ENCODE data around the gene FKBP8.

Gene FKBP8

DNA sequence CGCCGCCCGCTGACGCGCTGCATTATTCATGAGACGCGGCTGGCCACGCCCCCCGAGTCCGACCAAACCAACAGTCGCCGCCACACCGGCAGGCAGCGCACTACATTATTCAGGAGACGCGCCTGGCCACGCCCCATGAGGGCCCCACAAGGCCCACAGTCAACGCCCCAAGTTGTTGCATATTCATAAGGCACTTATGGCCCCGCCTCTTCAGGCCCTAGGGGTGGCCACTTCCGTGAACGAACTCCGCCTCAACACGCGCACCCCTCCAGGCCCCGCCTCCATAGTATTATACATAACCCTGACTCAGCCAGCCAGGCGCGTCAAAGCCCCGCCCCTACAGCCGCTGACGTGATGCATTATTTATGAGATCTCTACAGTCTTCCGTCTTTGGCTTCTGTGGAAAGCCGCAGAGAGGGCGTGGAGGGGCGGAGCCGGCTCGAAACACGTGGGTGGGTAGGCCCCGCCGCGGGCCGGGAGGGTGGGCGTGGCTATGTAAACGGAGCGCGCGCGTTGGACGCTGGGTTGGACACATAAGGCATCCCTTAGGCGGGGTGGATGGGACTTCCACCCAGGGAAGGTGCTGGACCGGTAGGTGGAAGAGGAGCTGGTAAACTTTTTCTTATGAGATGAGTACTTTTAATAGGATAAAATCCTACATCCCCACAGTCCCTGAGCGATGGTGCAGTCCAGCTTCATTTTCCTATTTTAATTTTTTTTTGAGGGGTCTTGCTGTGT lies 21.1 kb downstream of the FKBP8 start:
- DNase-seq: peak; percentile 73 to 100 (median 100)

DNA sequence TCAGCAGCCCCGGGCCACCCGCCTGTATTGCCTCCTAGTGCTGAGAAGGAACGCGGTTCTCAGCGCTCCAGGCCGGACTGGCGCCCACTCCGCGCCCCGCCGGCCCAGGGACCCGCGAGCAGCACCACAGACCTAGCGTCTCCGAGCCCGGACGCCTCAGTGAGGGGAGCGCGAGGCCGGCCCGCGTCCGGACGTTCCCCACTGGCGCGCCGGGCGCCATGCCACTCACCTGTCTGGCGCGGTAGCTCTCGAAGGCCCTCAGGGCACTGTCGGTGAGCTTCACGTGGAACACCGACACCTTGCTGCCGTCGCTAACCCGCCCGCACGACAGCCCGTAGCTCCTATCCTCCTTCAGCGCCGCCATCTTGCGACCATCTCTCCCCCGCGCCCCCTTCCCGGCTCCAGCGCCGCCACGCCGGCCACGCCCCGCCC lies 21.7 kb downstream of the FKBP8 start, which contains the start of gene ELL:
Gene ELL (minus strand): TSS at position 379 of the 432 bp plus-strand sequence. CDS start 15 bp downstream, at position 364.
- no peak for DNase-seq

DNA sequence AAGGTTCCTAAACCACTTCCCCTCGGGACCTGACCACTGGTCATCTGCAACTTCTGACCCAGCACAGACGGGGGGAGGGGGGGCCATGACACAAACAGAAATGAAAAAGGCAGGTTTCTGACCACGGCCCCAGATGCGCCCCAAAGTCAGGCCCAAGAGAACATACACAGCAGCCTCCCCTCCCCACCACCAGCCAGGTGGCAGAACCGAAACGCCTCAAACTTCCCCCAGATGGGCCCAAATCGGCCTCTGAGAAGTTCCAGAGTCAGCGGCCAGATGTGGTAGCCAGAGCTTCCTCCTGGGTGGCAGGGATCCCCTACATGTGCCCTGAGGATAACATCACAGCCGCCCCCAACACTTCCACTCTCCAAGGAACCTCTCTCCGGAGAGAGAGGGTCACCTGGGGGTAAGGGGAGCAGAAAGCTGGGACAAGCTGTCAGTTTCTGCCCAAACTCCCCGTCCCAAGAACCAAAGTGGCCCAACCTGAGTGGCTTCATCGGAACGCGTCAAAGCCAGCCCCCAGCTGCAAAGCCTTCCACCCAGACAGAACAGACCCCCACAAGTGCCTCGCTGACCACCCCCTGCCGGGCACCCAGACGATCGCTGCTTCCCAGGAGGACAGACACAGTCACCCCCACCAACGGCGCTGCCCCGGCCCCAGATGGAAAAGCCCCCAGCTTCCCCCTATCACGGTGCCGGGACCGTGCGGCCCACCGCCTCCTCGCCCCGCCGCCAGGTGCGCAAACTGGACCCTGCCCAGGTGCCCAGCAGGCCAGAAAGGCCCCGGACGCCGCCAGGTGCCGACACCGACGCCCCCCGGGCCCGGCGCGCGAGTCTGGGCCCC lies 22.3 kb downstream of the FKBP8 start:
- peak in 4 of 56 donors; percentile 8 to 47 (median 20) for DNase-seq

DNA sequence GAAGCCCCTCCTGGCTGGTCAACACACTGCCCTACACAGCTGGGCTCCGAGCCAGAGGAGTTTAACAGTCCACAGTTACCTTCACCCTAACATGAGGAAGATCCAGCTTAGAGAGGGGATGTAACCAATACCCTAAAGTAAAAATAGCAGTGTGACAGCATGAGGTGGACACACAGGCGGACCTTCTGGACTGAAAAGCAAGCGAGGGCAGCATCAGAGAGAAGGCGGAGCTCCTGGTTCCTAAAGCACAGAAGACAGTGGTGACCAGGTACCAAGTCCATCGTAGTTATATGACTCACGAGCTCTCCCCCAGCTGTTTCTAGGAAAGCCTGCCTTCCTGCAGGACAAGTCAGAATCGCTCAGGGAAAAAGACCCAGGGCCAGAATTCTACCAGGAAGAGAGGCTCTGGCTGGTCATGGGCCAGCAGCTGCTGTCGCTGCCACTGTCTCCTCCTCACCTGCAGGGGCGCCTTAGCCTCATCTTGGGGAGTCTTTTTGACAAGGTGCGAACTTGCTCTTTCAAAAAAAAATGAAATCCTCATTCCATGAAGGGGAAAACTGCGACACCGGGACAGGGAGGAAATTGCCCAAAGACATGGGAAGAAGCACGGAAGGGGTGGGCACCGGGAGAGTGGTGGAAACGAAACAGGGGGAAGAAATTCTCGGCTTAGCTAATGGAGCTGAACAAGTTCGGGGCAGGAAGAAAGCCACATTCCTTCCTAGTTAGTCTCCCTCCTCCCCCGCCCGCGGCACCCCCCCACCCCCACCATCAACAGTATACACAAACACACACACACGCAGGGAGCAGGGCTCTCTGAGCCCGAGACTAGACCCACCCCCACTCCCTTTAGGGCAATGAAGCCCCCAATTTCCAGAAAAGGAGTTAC lies 23.2 kb downstream of the FKBP8 start:
- DNase-seq: peak in 11 of 56 donors; percentile 11 to 37 (median 17)

DNA sequence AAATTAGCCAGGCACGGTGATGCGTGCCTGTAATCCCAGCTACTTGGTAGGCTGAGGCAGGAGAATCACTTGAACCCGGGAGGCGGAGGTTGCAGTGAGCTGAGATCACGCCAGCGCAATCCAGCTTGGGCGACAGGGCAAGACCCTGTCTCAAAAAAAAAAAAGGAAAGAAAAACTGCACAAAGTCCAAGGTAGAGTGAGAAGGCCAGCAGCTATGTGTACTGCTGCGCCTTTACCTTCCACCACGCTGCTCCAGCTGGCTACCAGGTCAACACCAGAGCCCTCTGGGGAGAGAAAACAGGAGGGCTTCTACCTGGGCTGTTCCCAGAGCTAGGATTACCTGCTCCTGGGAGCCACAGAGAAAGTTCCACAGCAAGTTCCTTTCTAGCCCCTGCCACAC lies 24.7 kb downstream of the FKBP8 start:
- DNase-seq: no peak

DNA sequence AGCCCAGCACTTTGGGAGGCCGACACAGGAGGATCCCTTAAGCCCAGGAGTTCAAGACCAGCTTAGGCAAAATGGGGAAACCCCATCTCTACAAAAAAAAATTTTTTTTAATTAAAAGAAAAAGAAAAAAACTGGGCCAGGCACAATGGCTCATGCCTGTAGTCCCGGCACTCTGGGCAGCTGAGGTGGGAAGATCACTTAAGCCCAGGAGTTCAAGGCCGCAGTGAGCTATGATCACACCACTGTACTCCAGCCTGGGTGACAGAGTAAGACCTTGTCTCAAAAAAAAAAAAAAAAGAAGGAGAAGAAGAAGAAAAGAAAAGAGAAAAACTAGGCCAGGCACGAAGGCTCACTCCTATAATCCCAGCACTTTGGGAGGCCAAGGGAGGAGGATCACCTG lies 25.8 kb downstream of the FKBP8 start:
- DNase-seq: no peak

DNA sequence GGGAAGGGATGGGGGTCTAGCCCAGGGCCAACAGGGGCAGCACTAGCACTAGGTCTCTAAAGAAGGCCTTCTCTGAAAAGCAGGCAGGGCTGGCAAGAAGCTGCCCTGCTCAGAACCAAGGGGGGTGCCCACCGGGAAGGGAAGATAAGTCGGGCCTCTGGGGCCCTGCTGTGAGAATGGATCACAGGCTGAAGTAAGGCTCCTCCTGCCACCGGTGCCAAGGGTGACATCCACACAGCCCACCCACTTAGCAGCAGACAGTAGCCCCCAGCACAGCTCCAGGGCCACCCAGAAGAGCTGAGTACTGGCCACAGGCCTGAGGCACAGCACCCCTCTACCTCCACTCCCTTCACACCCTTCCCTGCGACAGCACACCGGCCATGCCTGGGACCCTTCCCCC lies 27.4 kb downstream of the FKBP8 start:
- no peak for DNase-seq

DNA sequence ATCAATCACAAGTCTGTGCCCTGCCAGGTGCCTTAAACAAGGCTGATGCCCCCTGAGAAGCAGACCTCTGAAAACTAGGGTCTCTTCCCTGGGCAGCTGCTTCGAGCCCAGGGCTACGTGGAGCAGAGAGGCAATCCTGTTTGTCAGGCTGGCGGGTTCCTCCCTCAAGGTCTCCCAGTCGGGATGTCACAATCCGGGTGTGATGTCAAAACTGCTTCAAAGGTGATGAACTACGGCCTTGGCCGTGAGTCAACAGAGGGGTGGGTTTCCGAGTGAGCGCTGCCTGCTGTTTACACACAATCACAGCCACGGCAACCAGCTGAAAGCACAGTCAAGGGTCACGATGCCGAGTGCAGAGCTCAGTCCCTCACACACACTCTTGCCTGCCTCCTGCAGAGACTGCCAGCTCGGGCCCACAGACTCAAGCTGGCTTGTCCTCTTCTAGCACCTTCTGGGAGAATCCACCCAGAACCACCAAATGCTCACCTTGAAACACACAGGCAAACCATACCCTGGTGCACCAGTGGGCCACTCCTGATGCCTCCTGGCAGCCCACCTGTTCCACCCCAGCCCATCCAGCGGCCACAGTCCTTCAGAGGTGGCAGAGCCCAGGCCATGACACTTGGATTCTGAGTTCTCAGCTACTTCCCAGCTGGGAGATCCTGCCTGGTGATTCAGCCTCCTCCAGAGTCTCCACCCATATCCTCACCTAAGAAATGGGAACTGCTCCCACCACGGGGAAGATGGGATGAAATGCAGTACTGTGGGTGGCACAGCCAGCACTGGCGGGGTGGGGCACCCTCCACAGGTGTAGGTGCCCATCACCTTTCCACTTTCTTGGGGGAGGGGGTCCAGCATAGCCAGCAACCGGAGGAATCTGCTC lies 28.3 kb downstream of the FKBP8 start:
- no peak for DNase-seq

DNA sequence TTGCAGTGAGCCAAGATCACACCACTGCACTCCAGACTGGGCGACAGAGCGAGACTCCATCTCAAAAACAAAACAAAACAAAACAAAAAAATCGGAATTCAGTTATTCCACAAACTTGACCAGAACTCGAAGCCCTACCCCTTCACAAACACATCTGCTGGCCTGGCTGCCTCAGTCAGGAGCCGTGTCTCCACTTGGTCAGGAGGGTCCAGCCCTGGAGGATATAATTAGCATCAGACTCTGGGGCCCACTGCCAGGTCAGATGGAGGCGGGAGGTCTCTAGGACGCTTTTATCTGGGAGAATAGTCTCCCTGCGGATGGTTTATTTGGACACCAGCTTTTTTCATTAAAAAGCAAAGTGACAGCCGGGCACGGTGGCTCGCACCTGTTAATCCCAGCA lies 29.5 kb downstream of the FKBP8 start:
- DNase-seq: no peak

DNA sequence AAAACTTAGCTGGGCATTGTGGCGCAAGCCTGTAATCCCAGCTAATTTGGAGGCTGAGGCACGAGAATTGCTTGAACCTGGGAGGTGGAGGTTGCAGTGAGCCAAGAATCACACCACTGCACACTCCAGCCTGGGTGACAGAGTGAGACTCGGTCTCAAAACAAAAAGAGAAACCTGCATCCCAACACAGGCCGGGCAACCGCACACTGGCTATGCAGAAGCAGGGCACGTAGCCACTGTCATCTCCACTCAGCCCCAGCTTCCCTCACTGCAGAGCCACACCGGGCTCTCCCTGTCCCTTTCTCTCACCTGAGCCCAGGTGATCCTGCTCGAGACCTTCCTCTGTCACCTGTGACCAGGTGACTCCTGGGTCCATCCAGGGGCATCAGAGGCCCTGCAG lies 33.2 kb downstream of the FKBP8 start:
- no peak for DNase-seq

DNA sequence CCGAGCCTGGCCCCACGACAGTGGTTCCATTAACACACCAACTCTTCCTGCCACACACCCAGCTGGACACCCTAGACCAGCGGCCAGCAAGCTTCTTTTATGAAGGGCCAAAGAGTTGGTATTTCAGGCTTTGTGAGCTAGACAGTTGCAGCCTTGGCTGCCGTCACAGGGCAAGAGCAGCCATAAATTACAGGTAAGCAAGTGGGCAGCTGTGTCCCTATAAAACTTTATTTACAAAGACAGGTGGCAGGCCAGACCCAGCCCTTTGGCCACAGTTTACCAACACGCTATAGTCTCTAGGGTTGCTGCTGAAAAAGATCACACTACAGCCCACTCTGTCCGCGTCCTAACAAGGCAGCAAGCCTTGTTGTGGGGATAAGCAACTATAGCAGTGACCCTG lies 34.8 kb downstream of the FKBP8 start:
- DNase-seq: no peak

DNA sequence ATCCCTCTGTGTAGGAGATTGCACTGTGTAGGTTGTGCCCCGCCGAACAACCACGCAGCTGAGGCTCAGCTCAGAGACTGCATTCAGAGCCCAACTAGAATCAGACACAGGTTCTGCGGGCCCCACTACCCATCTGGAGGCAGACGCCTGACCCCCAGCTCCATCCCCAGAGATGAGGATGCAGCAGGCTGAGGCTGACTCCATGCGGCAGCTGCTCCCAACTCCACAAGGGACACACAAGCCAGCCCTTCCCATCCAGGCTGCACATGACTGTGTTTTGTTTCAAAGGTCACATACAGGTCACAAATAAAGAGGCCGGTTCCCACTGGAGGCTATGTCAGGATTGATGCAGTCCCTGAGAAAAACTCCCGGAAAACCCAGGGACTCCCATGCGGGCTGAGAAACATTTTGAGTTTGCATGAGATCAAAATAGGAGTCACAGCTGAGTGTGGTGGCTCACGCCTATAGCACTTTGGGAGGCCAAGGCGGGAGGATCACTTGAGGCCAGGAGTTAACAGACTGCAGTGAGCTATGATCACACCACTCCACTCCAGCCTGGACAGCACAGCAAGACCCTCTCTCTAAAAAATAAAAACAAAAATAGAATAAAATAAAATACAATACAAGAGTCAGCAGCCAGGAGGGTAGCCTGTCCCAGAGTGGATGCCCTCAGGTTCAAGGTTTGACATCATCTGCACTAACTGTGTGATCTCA lies 35.5 kb downstream of the FKBP8 start:
- peak in 1 of 56 donors; percentile 6 for DNase-seq

DNA sequence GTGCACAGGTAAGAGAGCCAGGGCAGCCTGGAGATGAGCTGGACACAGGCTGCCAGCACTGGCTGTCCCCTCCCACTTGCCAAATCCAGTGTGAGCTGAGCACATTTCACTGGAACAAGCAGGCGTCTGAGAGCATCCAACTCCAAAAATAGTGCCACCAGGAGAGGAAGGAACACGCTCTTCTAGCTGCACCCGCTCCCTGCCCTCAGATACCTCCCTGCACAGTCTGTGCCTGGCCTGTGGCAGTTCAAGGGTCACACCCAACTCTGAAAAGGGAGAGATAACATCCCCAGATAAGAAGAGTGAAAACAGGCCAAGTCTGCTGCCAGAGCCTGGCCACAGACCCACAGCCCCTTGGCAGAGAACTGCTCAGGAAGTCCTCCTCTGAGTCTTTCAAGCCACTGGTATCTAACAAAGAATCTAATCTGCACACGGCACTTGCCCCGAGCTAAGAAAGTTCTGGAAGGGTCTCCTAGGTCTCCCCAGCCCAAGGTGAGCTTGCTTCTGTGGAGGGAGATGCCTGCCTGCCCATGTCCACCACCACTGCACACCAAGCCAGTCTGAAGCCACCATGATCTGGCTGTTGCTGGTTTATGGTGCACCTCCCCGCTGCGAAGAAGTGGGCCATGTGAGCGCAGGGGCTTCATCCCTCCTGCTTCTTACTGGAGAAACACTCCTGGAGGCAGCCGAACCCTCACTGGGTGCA lies 36.2 kb downstream of the FKBP8 start:
- peak in 7 of 56 donors; percentile 14 to 46 (median 31) for DNase-seq

DNA sequence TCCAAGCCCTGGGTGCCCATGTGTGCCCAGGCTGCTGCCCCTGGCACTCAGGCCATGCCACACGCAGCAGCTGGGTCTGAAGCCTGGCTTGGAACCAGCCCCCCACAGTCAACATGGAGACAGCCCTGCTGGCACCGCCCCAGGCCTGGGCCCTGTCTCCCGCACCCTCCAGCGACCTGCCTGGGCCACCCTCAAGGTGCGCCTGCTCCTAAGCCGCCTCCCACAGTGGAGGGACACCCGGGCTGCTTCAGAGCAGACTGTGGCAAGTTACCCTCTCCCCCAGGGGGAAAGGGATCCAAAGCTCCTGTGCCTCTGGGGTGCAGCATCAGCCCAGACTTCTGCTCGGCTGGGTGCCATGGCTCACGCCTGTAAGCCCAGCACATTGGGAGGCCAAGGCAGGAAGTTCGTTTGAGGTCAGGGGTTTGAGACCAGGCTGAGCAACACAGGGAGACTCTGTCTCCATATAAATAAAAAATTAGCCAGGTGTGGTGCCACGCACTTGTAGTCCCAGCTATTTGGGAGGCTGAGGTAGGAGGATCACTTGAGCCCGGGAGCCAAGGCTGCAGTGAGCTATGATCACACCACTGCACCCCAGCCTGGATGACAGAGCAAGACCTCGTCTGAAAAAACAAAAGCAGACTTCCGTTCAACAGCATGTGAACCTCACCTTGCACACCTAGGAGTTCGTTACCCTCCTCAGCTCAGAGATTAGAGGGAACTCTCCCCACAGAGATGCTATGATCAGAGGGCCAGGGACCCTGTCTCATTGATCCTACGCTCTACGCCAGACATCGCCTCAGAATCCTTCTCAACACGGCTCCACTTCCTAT lies 37.1 kb downstream of the FKBP8 start:
- no peak for DNase-seq

DNA sequence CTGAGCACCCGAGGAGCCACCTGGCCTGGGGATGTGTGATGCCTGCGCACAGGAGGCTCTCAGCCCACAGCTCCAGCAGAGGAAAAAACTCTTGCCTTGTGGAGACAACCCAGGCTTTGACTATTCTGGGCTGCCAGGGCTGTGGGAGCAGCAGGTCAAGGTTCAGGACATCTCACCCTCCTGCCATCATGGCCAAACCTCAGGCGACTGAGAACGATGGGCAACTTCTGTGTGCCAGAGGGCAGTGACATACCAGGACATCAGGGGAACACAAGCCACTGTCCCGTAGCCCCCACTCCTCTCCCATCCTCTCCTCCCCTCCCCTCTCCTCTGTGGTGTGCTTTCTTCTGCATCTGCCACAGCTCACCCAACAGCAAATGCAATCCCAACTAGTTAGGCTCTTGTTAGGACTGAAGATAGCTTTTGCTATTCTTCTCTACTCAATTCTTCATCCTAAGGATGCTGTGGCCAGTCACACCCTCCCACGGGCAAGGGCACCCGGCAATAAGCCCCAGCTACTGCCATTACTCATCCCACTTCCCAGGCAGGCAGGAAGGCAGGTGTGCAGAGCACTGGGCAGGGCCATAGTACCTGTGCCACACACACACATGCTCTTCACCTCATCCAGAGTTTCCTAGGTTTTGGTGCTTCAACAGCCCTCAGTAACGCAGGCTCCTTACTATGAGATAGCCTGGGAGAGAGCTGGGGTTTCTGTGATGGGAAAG lies 38.3 kb downstream of the FKBP8 start:
- DNase-seq: no peak

DNA sequence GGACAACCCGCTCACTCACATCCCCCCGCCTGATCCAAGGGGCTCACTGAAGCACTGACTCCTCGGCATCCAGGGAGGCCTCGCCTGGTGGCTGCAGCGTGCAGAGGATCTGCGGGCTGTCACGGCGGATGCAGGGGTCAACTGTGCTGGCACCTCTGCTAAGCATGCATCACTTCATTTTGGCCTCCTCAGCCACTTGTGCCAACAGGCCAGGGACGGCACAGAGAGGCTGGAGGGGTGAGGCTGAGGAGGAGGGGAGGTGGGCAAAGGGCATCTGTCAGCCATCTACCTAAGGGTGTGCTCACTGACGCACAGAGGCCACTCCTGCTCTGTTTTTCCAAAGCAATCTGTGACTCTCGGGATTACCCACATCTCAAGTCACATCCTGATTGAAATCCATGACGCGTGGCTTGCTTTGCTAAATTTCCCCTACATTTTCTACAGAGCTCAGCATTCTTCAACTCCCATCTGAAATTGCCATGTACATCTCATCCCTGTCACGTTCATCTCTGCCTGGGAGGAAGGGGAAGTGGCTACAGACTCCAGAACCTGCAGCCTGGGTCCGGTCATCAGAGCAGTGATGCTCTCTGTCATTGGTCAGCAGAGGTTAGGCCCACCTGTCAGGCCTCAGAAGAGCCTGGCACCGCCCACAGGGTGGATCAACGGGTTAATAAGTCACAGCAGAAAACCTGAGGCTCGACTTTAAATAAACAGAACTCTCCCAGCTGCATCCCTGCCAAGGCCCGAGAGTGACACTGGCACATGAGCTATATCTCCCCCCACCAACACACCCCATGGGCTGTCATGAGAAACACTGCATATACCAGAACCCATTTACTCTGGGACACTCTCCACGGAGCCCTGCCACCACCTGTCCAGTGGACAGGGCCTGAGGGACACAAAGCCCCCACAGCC lies 39.1 kb downstream of the FKBP8 start:
- DNase-seq: no peak
